IMR-90 (cell line): ENCODE results near the gene LARP4B.

ENCODE experiments used
- CEBPB ChIP-seq: IDR thresholded peaks from 2 replicates; pipeline ENCODE4 v1.6.1; 2012; ENCODE audit warnings: low read depth, low read length, improper control_type of control experiment
- CHD1 ChIP-seq: IDR thresholded peaks from 2 replicates; pipeline ENCODE4 v1.6.1; 2012; ENCODE audit warnings: low read depth, low read length, improper control_type of control experiment
- CTCF ChIP-seq: conservative IDR thresholded peaks from 2 replicates; pipeline ENCODE4 v1.5.1; 2012; ENCODE audit warnings: mild to moderate bottlenecking, low read depth, low read length, improper control_type of control experiment
- ELK1 ChIP-seq: fragments of 150-350 bp; IDR thresholded peaks from 2 replicates; pipeline ENCODE4 v1.6.1; 2016; ENCODE audit warnings: low read depth, mild to moderate bottlenecking, low read length, moderate library complexity, borderline replicate concordance
- FOS ChIP-seq: fragments of 150-350 bp; IDR thresholded peaks from 2 replicates; pipeline ENCODE4 v1.6.1; 2016; ENCODE audit warnings: low read depth, low read length
- MAFK ChIP-seq: IDR thresholded peaks from 2 replicates; pipeline ENCODE4 v1.6.1; 2012; ENCODE audit warnings: low read depth, low read length, improper control_type of control experiment
- MXI1 ChIP-seq: IDR thresholded peaks from 2 replicates; pipeline ENCODE4 v1.6.1; 2012; ENCODE audit warnings: low read depth, mild to moderate bottlenecking, low read length, moderate library complexity, borderline replicate concordance
- POLR2A ChIP-seq: IDR thresholded peaks from 2 replicates; pipeline ENCODE4 v1.6.1; 2012; ENCODE audit warnings: mild to moderate bottlenecking, low read depth, low read length
- RCOR1 ChIP-seq: IDR thresholded peaks from 2 replicates; pipeline ENCODE4 v1.6.1; 2012; ENCODE audit warnings: mild to moderate bottlenecking, low read length, improper control_type of control experiment; ENCODE audit not compliant: insufficient replicate concordance
- RFX5 ChIP-seq: IDR thresholded peaks from 2 replicates; pipeline ENCODE4 v1.8.0; 2012; ENCODE audit warnings: low read depth, mild to moderate bottlenecking, low read length, moderate library complexity
- SMC3 ChIP-seq: fragments of 150-350 bp; IDR thresholded peaks from 2 replicates; pipeline ENCODE4 v1.6.1; 2016; ENCODE audit warnings: low read depth, mild to moderate bottlenecking, antibody characterized with exemption, low read length, moderate library complexity
- TF ChIP-seq, protein P1 (sequence below): fragments of 150-350 bp; IDR thresholded peaks from 2 replicates; pipeline ENCODE4 v1.6.1; 2017; ENCODE audit warnings: mild to moderate bottlenecking, antibody characterized with exemption, low read length, low read depth

GRCh38 chr10:771647-772046, 159.9 kb downstream of the LARP4B start:
- TF ChIP-seq CTCF (no peak), POLR2A (no peak), CHD1 (no peak), CEBPB (no peak), MXI1 (no peak), MAFK (no peak), RFX5 (no peak), ELK1 (no peak), SMC3 (no peak), FOS (no peak), RCOR1 (no peak)
- TF ChIP-seq, protein P1, sequence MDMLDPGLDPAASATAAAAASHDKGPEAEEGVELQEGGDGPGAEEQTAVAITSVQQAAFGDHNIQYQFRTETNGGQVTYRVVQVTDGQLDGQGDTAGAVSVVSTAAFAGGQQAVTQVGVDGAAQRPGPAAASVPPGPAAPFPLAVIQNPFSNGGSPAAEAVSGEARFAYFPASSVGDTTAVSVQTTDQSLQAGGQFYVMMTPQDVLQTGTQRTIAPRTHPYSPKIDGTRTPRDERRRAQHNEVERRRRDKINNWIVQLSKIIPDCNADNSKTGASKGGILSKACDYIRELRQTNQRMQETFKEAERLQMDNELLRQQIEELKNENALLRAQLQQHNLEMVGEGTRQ, result no peak
